Loucy (cell line): ENCODE data around the gene ARHGAP15.

Experiments
- H2AFZ ChIP-seq: fragments of 200-600 bp; sonication (generic); 2 replicates; pipeline ENCODE4 v1.6.0; 2016; ENCODE audit warnings: antibody characterized with exemption, mild to moderate bottlenecking, low read length, moderate library complexity
- H3F3A ChIP-seq: fragments of 200-600 bp; 2 replicates; pipeline ENCODE4 v1.6.0; 2016; ENCODE audit warnings: antibody characterized with exemption, low read depth, mild to moderate bottlenecking
- H3K27me3 ChIP-seq: fragments of 200-600 bp; sonication (generic); 2 replicates; pipeline ENCODE4 v1.6.1; 2014; ENCODE audit warnings: low read length, mild to moderate bottlenecking; ENCODE audit not compliant: insufficient read depth, poor library complexity, severe bottlenecking
- H3K36me3 ChIP-seq: fragments of 200-600 bp; sonication (generic); 2 replicates; pipeline ENCODE4 v1.6.1; 2016; ENCODE audit warnings: low read length; ENCODE audit not compliant: insufficient read depth
- H3K4me1 ChIP-seq: fragments of 200-600 bp; sonication (generic); 2 replicates; pipeline ENCODE4 v1.5.1; 2014; ENCODE audit warnings: low read length, mild to moderate bottlenecking; ENCODE audit not compliant: insufficient read depth, poor library complexity, severe bottlenecking
- H3K4me2 ChIP-seq: fragments of 200-600 bp; sonication (generic); 2 replicates; pipeline ENCODE4 v1.6.0; 2014; ENCODE audit warnings: antibody characterized with exemption, low read length, low read depth, mild to moderate bottlenecking; ENCODE audit not compliant: poor library complexity, severe bottlenecking
- H3K4me3 ChIP-seq: fragments of 200-600 bp; sonication (generic); 2 replicates; pipeline ENCODE4 v1.5.1; 2014; ENCODE audit warnings: low read length, mild to moderate bottlenecking, mixed read lengths; ENCODE audit not compliant: poor library complexity, severe bottlenecking
- H3K79me2 ChIP-seq: fragments of 200-600 bp; sonication (generic); 2 replicates; pipeline ENCODE4 v1.6.1; 2014; ENCODE audit warnings: low read length; ENCODE audit not compliant: insufficient read depth
- H3K9ac ChIP-seq: fragments of 200-600 bp; sonication (generic); 2 replicates; pipeline ENCODE4 v1.6.0; 2014; ENCODE audit warnings: mild to moderate bottlenecking, low read depth, low read length, moderate library complexity; ENCODE audit not compliant: poor library complexity, severe bottlenecking
- H3K9me2 ChIP-seq: fragments of 200-600 bp; sonication (generic); replicated peaks from 2 replicates; pipeline ENCODE4 v1.6.1; 2016; ENCODE audit warnings: low read depth, low read length, mixed read lengths
- H3K9me3 ChIP-seq: fragments of 200-600 bp; sonication (generic); 2 replicates; pipeline ENCODE4 v1.6.1; 2014; ENCODE audit warnings: mild to moderate bottlenecking, antibody characterized with exemption, low read length, low read depth; ENCODE audit not compliant: insufficient read depth
- H4K20me1 ChIP-seq: fragments of 200-600 bp; sonication (generic); 2 replicates; pipeline ENCODE4 v1.6.0; 2014; ENCODE audit warnings: antibody characterized with exemption, low read length, mild to moderate bottlenecking; ENCODE audit not compliant: insufficient read depth, poor library complexity, severe bottlenecking
- CTCF ChIP-seq: fragments of 200-600 bp; sonication (generic); conservative IDR thresholded peaks from 2 replicates; pipeline ENCODE4 v1.5.1; 2014; ENCODE audit warnings: mild to moderate bottlenecking, antibody characterized with exemption, low read length
- EZH2phosphoT487 ChIP-seq: fragments of 200-600 bp; IDR thresholded peaks from 2 replicates; pipeline ENCODE4 v1.6.1; 2018; ENCODE audit warnings: antibody characterized with exemption, mild to moderate bottlenecking, moderate library complexity, borderline replicate concordance

Gene ARHGAP15

GRCh38 chr2:143700865-143701264, 571.6 kb downstream of the ARHGAP15 start:
- Histone ChIP-seq H2AFZ (no peak overlapping the region), H3K9ac (no peak overlapping the region), H3K9me2 (no peaks in the 10 kb centered on the region), H3K27me3 (no peaks in the 10 kb centered on the region), H3K4me3 (no peak overlapping the region), H3K9me3 (no peaks in the 10 kb centered on the region), H3K4me2 (no peak overlapping the region), H3K79me2 (no peaks in the 10 kb centered on the region), H4K20me1 (no peaks in the 10 kb centered on the region), H3F3A (no peaks in the 10 kb centered on the region), H3K4me1 (no peaks in the 10 kb centered on the region), H3K36me3 (peaks cover 35% of the 10 kb centered on the region)
- TF ChIP-seq CTCF (no peak), EZH2phosphoT487 (no peak)

DNA sequence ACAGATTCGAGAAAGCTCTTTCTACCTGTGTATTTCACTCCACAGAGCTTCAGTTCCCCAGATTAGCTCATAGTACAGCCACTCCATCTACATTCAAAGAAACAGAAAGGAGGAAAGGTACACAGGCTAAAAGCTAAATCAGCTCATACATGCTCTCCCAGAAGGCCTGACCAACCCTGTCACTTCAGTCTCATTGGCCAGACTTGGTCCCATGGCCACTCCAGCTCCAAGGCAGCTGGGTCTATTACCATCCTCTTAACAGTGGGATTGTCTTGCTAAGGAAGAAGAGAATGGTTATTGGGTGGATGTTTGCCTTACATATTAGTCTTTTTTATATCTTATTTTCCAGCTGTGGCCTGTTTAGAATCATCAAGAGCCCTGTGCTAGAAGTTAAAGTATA, 572.6 kb downstream of the ARHGAP15 start:
- no peaks in the 10 kb centered on the region for H3F3A ChIP-seq
- H3K9me3 ChIP-seq = no peaks in the 10 kb centered on the region
- TF ChIP-seq EZH2phosphoT487 = no peak
- TF ChIP-seq CTCF = no peak
- H3K79me2 ChIP-seq = no peaks in the 10 kb centered on the region
- no peaks in the 10 kb centered on the region for H3K27me3 ChIP-seq
- no peak overlapping the region for H3K4me3 ChIP-seq
- H3K9me2 ChIP-seq = no peaks in the 10 kb centered on the region
- no peak overlapping the region for H3K4me2 ChIP-seq
- H2AFZ ChIP-seq = no peak overlapping the region
- H3K4me1 ChIP-seq = no peaks in the 10 kb centered on the region
- H3K9ac ChIP-seq = no peak overlapping the region
- peaks cover 44% of the 10 kb centered on the region for H3K36me3 ChIP-seq
- no peaks in the 10 kb centered on the region for H4K20me1 ChIP-seq

DNA sequence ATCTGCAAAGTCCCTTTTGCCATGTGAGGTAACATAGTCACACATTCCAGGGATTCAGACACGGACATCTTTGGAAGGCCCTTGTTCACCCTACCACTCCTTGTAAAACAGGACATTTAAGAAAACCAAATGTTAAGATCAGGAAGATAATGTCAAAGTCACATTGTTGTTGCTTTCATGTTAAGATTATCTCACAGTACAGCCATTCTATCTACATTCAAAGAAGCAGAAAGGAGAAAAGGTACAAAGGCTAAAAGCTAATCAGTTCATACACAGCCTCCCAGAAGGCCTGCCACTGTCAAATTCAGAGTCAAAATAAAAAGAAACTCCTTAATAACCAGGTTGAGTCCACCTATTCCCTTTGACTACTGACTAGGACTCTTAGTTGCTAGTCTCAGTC, 573.7 kb downstream of the ARHGAP15 start:
- Histone ChIP-seq H2AFZ (no peak overlapping the region), H3K4me2 (no peak overlapping the region), H3K79me2 (no peaks in the 10 kb centered on the region), H3K9me2 (no peaks in the 10 kb centered on the region), H3K9me3 (no peaks in the 10 kb centered on the region), H3K9ac (no peak overlapping the region), H3K27me3 (no peaks in the 10 kb centered on the region), H3K4me1 (no peaks in the 10 kb centered on the region), H3K36me3 (peaks cover 52% of the 10 kb centered on the region), H4K20me1 (no peaks in the 10 kb centered on the region), H3K4me3 (no peak overlapping the region), H3F3A (no peaks in the 10 kb centered on the region)
- TF ChIP-seq EZH2phosphoT487 (no peak), CTCF (no peak)
